HEK293 (cell line): ENCODE data around the gene CDC14B.

Experiments
- CTCF ChIA-PET: fragments of 350-600 bp; formaldehyde crosslinking; extraction: SDS; loops from one replicate; lab custom pipeline; 2021; ENCODE audit warnings: antibody characterized with exemption; lab: Yijun Ruan, JAX
- POLR2A ChIA-PET: fragments of 300-600 bp; formaldehyde crosslinking; extraction: SDS; loops from one replicate; lab custom pipeline; 2020; ENCODE audit warnings: antibody characterized with exemption, inconsistent platforms; lab: Yijun Ruan, JAX
- H3K27ac ChIP-seq: fragments of 200-500 bp; sonication (Bioruptor generic); 2 replicates; pipeline ENCODE4 v1.5.1; 2014; ENCODE audit warnings: low read depth, low read length, control low read depth, inconsistent platforms; ENCODE audit errors: extremely low read depth
- H3K36me3 ChIP-seq, 2 experiments: fragments of 200-500 bp in 1 of 2; sonication (Bioruptor generic) in 1 of 2; 1 replicate in 1 of 2; 2 replicates in 1 of 2; pipeline ENCODE4 v1.5.1; 2014 to 2017; ENCODE audit warnings: inconsistent platforms in 2 of 2, low read length in 2 of 2; ENCODE audit not compliant: control insufficient read depth in 2 of 2, insufficient read depth in 1 of 2
- H3K4me1 ChIP-seq: fragments of 200-500 bp; sonication (Bioruptor generic); 2 replicates; pipeline ENCODE4 v1.5.1; 2014; ENCODE audit warnings: mild to moderate bottlenecking, low read length, inconsistent platforms; ENCODE audit not compliant: control insufficient read depth, insufficient read depth
- H3K4me3 ChIP-seq: 2 replicates; pipeline ENCODE4 v1.5.1; 2011; ENCODE audit warnings: low read depth, mild to moderate bottlenecking, control low read depth, low read length, moderate library complexity
- H3K9me3 ChIP-seq: fragments of 200-500 bp; sonication (Bioruptor generic); 2 replicates; pipeline ENCODE4 v1.5.1; 2014; ENCODE audit warnings: low read depth, low read length, inconsistent platforms; ENCODE audit not compliant: control insufficient read depth, insufficient read depth
- GLIS1 ChIP-seq: fragments of 450-650 bp; formaldehyde crosslinking; IDR thresholded peaks from 2 replicates; pipeline ENCODE4 v1.5.1; 2016; ENCODE audit warnings: missing biosample characterization, missing genetic modification characterization
- HOXA7 ChIP-seq: sonication (generic); formaldehyde crosslinking; IDR thresholded peaks from 2 replicates; pipeline ENCODE4 v1.8.1; 2022; ENCODE audit warnings: missing genetic modification reagents, borderline replicate concordance
- KLF1 ChIP-seq: fragments of 450-650 bp; formaldehyde crosslinking; IDR thresholded peaks from 2 replicates; pipeline ENCODE4 v1.5.1; 2016; ENCODE audit warnings: missing biosample characterization, missing genetic modification characterization
- PRDM1 ChIP-seq: fragments of 450-650 bp; formaldehyde crosslinking; IDR thresholded peaks from 2 replicates; pipeline ENCODE4; 2016; ENCODE audit warnings: missing biosample characterization, missing genetic modification characterization
- PRDM10 ChIP-seq: fragments of 450-650 bp; formaldehyde crosslinking; IDR thresholded peaks from 2 replicates; pipeline ENCODE4 v1.5.1; 2016; ENCODE audit warnings: missing biosample characterization, missing genetic modification characterization
- TCF7L2 ChIP-seq: IDR thresholded peaks from 2 replicates; pipeline ENCODE4 v1.6.1; 2011; ENCODE audit warnings: low read depth, mild to moderate bottlenecking, inconsistent platforms, low read length, moderate library complexity, borderline replicate concordance
- ZBTB10 ChIP-seq: fragments of 450-650 bp; formaldehyde crosslinking; IDR thresholded peaks from 2 replicates; pipeline ENCODE4 v1.5.1; 2016; ENCODE audit warnings: missing biosample characterization, missing genetic modification characterization
- ZFHX2 ChIP-seq: fragments of 450-650 bp; formaldehyde crosslinking; conservative IDR thresholded peaks from 2 replicates; pipeline ENCODE4 v1.5.1; 2016; ENCODE audit warnings: missing biosample characterization, missing genetic modification characterization
- ZFP3 ChIP-seq: fragments of 450-650 bp; formaldehyde crosslinking; IDR thresholded peaks from 2 replicates; pipeline ENCODE4 v1.5.1; 2016; ENCODE audit warnings: low read depth, missing biosample characterization, missing genetic modification characterization
- ZFP69B ChIP-seq: fragments of 450-650 bp; formaldehyde crosslinking; IDR thresholded peaks from 2 replicates; pipeline ENCODE4 v1.5.1; 2016; ENCODE audit warnings: missing biosample characterization, missing genetic modification characterization
- ZNF221 ChIP-seq: fragments of 450-650 bp; formaldehyde crosslinking; IDR thresholded peaks from 2 replicates; pipeline ENCODE4 v1.5.1; 2017; ENCODE audit warnings: missing biosample characterization, missing genetic modification characterization, borderline replicate concordance
- ZNF692 ChIP-seq: fragments of 450-650 bp; formaldehyde crosslinking; IDR thresholded peaks from 2 replicates; pipeline ENCODE4 v1.5.1; 2016; ENCODE audit warnings: missing biosample characterization, missing genetic modification characterization
- ZNF747 ChIP-seq: fragments of 450-650 bp; formaldehyde crosslinking; IDR thresholded peaks from 2 replicates; pipeline ENCODE4 v1.5.1; 2016; ENCODE audit warnings: missing biosample characterization, missing genetic modification characterization
- TF ChIP-seq, protein P1 (sequence below): fragments of 450-650 bp; formaldehyde crosslinking; IDR thresholded peaks from 2 replicates; pipeline ENCODE4 v1.5.1; 2017; ENCODE audit warnings: missing biosample characterization, missing genetic modification characterization
- TF ChIP-seq, protein P2 (sequence below): IDR thresholded peaks from 2 replicates; pipeline ENCODE4 v1.6.1; 2011; ENCODE audit warnings: mild to moderate bottlenecking, low read depth, low read length, borderline replicate concordance

The CDC14B gene

GRCh38 chr9:96661711-96662110 is 42.1 kb upstream of the CDC14B start (continued):
- TF ChIP-seq ZNF221 (tag by site-specific recombination), result no peak
- TF ChIP-seq, protein P1, sequence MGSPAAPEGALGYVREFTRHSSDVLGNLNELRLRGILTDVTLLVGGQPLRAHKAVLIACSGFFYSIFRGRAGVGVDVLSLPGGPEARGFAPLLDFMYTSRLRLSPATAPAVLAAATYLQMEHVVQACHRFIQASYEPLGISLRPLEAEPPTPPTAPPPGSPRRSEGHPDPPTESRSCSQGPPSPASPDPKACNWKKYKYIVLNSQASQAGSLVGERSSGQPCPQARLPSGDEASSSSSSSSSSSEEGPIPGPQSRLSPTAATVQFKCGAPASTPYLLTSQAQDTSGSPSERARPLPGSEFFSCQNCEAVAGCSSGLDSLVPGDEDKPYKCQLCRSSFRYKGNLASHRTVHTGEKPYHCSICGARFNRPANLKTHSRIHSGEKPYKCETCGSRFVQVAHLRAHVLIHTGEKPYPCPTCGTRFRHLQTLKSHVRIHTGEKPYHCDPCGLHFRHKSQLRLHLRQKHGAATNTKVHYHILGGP, result no peak

DNA sequence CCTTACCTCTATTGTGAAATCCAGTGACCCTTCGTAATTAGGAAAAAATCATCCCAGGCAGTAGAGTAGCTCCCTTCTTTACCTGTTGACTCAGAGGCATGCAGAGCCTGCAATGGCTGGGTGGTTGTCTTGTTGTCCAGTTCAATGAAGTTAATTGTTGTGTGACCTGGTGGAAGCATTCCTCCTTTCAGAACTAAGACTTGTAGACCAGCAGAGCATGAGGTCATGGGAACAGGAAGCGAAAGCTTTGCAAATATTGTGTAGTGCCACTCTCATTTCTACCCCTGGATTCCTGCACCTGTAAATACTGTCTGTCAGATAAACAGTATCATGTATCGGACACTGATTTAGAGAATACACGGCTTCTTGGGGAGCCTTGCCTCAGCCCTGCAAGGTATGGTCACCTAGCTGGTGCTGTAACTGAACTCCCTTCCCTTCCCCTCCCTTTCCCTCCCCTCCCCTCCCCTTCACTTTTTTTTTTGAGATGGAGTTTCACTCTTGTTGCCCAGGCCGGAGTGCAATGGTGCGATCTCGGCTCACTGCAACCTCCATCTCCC is 41.1 kb upstream of the CDC14B start:
- ChIA-PET POLR2A (no interaction called here), CTCF (interaction anchor here (0.7 to 0.9 kb wide), 2 partner anchors 38 kb away, joined by 3 read pairs; no protein-coding TSS in a partner anchor)
- peak; percentile 25; the same call in 1 of the 2 replicates for TF ChIP-seq PRDM1 (tag by site-specific recombination)
- no peak for TF ChIP-seq ZNF692 (tag by site-specific recombination)
- Histone ChIP-seq H3K4me1 (no peaks in the 10 kb centered on the region), H3K27ac (no peak overlapping the region), H3K4me3 (no peak overlapping the region), H3K36me3 (no peaks in the 10 kb centered on the region), H3K9me3 (no peaks in the 10 kb centered on the region)

DNA sequence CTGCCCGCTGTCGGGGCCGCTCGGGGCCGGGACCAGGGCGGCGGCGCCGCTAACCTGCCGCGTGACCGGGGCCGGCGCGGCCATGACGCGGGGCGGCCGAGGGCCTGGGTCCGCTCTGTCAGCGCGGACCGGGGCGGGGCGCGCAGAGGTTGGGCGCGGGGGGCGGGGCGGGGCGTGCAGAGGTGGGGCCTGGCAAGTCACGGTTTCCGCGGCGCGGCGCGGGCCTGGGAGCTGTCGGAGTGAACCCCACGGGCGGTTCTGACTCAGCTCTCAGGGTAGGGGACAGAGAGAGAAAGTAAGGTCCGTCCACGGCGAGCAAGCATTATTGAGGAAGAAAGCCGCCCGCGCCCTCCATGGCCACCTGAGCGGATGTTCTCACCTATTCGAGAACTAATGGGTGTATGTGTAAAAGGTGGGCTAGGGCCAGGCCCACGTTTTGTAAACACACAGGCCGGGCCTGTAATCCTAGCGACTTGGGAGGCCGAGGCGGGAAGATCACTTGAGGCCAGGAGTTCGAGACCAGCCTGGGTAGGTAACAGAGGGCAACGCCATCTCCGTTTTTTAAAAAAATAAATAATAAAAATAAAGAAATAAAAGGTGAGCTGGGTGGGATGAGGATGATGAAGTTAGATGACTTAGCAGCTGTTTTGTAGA is 35.7 kb upstream of the CDC14B start, which contains the start of gene PRXL2C:
TSS of gene PRXL2C (minus strand) at position 120 of the 654 bp plus-strand sequence. CDS start at position 84, 36 bp downstream.
- Histone ChIP-seq H3K4me3 (peak within 1 kb of the TSS; percentile 66), H3K4me1 (no peaks in the 10 kb centered on the region), H3K36me3 (peaks cover 7 to 15% of the 10 kb centered on the region in 2 experiments), H3K27ac (peak within 1 kb of the TSS; percentile 89), H3K9me3 (no peaks in the 10 kb centered on the region)
- ChIA-PET CTCF (interaction anchor here (0.6 to 4.0 kb wide), 3 partner anchors 12 to 848 kb away, joined by 3 to 34 read pairs (median 4); no protein-coding TSS in a partner anchor), POLR2A (no interaction called here)
- peak; percentile 68 for TF ChIP-seq KLF1
- TF ChIP-seq ZNF692 (tag by site-specific recombination), result peak; percentile 49; the same call in 1 of the 2 replicates
- peak; percentile 50; the same call in 1 of the 2 replicates for TF ChIP-seq GLIS1
- no peak for TF ChIP-seq ZNF747 (tag by site-specific recombination)
- TF ChIP-seq, protein P2, sequence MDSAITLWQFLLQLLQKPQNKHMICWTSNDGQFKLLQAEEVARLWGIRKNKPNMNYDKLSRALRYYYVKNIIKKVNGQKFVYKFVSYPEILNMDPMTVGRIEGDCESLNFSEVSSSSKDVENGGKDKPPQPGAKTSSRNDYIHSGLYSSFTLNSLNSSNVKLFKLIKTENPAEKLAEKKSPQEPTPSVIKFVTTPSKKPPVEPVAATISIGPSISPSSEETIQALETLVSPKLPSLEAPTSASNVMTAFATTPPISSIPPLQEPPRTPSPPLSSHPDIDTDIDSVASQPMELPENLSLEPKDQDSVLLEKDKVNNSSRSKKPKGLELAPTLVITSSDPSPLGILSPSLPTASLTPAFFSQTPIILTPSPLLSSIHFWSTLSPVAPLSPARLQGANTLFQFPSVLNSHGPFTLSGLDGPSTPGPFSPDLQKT, result no peak
- 0 out of 2 replicates have a peak, but pooled peaks have one; percentile 23 for TF ChIP-seq ZFP69B (tag by site-specific recombination)
- 0 out of 2 replicates have a peak, but pooled peaks have one; percentile 41 for TF ChIP-seq ZBTB10
- 0 out of 2 replicates have a peak, but pooled peaks have one; percentile 20 for TF ChIP-seq PRDM10 (tag by site-specific recombination)
- TF ChIP-seq ZFHX2 (tag by site-specific recombination), result 0 out of 2 replicates have a peak, but pooled peaks have one; percentile 40
- TF ChIP-seq TCF7L2, result no peak
- TF ChIP-seq ZFP3 (tag by site-specific recombination), result no peak
- 0 out of 2 replicates have a peak, but pooled peaks have one; percentile 10 for TF ChIP-seq HOXA7 (CRISPR knock-in tag)
